ENCODE data around the gene ZNF205. TPM values are rescaled to one million over a fixed set of nuclear protein-coding genes. Genes with fewer than 3 reads are reported as not detected.
A peak's percentile ranks its signal among the peaks of the same experiment; 100 is the strongest.

The ZNF205 gene
- total and polyA plus RNA-seq, 2 experiments from 2014 or later: 16.6 to 29.1 TPM

- H3K9me2 ChIP-seq (ENCODE audit: insufficient read depth): no peaks in the 10 kb centered on the region
- H3F3A ChIP-seq (replicated peaks; ENCODE audit: low read depth): peaks cover 58% of the 10 kb centered on the region
- Mint-ChIP-seq H3K36me3 (ENCODE audit: low read depth) (peaks cover 84% of the 10 kb centered on the region), H3K4me1 (peaks cover 29% of the 10 kb centered on the region), H3K4me3 (no peak overlapping the region; the same call in 2 of the 3 replicates), H3K9me3 (no peaks in the 10 kb centered on the region), H3K27ac (no peak overlapping the region), H3K27me3 (ENCODE audit: insufficient read depth, low read depth, poor library complexity) (peaks cover 24% of the 10 kb centered on the region)
- H3K36me3 ChIP-seq (ENCODE audit: insufficient read depth): peaks cover 39% of the 10 kb centered on the region
- no peak for ATAC-seq
- DNase-seq (ENCODE audit: low spot score): no peak
- no peak overlapping the region for H3K4me3 ChIP-seq
- peak overlapping the region; percentile 84; the same call in 1 of the 2 replicates for H3K27ac ChIP-seq (ENCODE audit: low read depth)
- H3K4me1 ChIP-seq (ENCODE audit: insufficient read depth): peaks cover 20% of the 10 kb centered on the region
- H3K4me2 ChIP-seq: no peak overlapping the region
- no peak for TF ChIP-seq STAT1 (IDR thresholded peaks at IDR 0.05; ENCODE audit: unreplicated experiment)
- 0 out of 4 replicates have a peak, but pooled peaks of 1 of the 2 experiments have one; percentile 7 for TF ChIP-seq CTCF (conservative IDR thresholded peaks at IDR 0.05; ENCODE audit: low read depth in 2 of 2)
- TF ChIP-seq ZNF331 (CRISPR knock-in tag; IDR thresholded peaks at IDR 0.05; ENCODE audit: low read depth): no peak
- no peak for TF ChIP-seq CREB1 (CRISPR knock-in tag; IDR thresholded peaks at IDR 0.05; ENCODE audit: low read depth)
- peaks cover 28% of the 10 kb centered on the region for H3K79me2 ChIP-seq (replicated peaks; ENCODE audit: insufficient read depth)
- no peaks in the 10 kb centered on the region for H3K27me3 ChIP-seq (ENCODE audit: insufficient read depth)
- peaks cover 45% of the 10 kb centered on the region for H4K20me1 ChIP-seq (replicated peaks; ENCODE audit: insufficient read depth)
- H2AFZ ChIP-seq: no peak overlapping the region
These were observed 23.3 kb upstream of the ZNF205 start for GRCh38 chr16:3088925-3089716.

- H3K4me3 ChIP-seq: no peak overlapping the region
- H3K4me1 ChIP-seq (ENCODE audit: insufficient read depth): peaks cover 24% of the 10 kb centered on the region
- no peak overlapping the region for H2AFZ ChIP-seq
- no peak overlapping the region for H3K27ac Mint-ChIP-seq
- H3K4me3 Mint-ChIP-seq: no peak overlapping the region
- peaks cover 36% of the 10 kb centered on the region for H3K79me2 ChIP-seq (replicated peaks; ENCODE audit: insufficient read depth)
- H3K4me2 ChIP-seq: no peak overlapping the region
- no peaks in the 10 kb centered on the region for H3K9me2 ChIP-seq (ENCODE audit: insufficient read depth)
- H3K9me3 Mint-ChIP-seq: no peaks in the 10 kb centered on the region
- H3F3A ChIP-seq (replicated peaks; ENCODE audit: low read depth): peaks cover 60% of the 10 kb centered on the region
- DNase-seq (ENCODE audit: low spot score) (no peak), ATAC-seq (no peak)
- no peaks in the 10 kb centered on the region for H3K27me3 ChIP-seq (ENCODE audit: insufficient read depth)
- H3K4me1 Mint-ChIP-seq: peaks cover 35% of the 10 kb centered on the region
- H3K36me3 Mint-ChIP-seq (ENCODE audit: low read depth): peaks cover 89% of the 10 kb centered on the region
- peaks cover 42% of the 10 kb centered on the region for H3K36me3 ChIP-seq (ENCODE audit: insufficient read depth)
- no peak overlapping the region for H3K27ac ChIP-seq (ENCODE audit: low read depth)
- peaks cover 46% of the 10 kb centered on the region for H4K20me1 ChIP-seq (replicated peaks; ENCODE audit: insufficient read depth)
- H3K27me3 Mint-ChIP-seq (ENCODE audit: insufficient read depth, low read depth, poor library complexity): peaks cover 31% of the 10 kb centered on the region
- TF ChIP-seq ZNF114 (CRISPR knock-in tag; IDR thresholded peaks at IDR 0.05) (no peak), POLR2AphosphoS5 (IDR thresholded peaks at IDR 0.05; ENCODE audit: low read depth) (no peak), EZH2phosphoT487 (IDR thresholded peaks at IDR 0.05; ENCODE audit: unreplicated experiment) (no peak), ETS1 (IDR thresholded peaks at IDR 0.05) (no peak), STAT1 (IDR thresholded peaks at IDR 0.05; ENCODE audit: unreplicated experiment) (no peak), ZNF331 (CRISPR knock-in tag; IDR thresholded peaks at IDR 0.05; ENCODE audit: low read depth) (no peak), REST (IDR thresholded peaks at IDR 0.05; ENCODE audit: unreplicated experiment) (no peak), EZH2 (IDR thresholded peaks at IDR 0.05; ENCODE audit: low read depth, unreplicated experiment) (no peak)
These were observed 22.4 kb upstream of the ZNF205 start for GRCh38 chr16:3089717-3090592.
